WTC11 (cell line): ENCODE measurements around the gene TACC2.

Source experiments
- ATF3 ChIP-seq: sonication (generic); formaldehyde crosslinking; conservative IDR thresholded peaks from 2 replicates; pipeline ENCODE4 v1.8.1; 2022; ENCODE audit warnings: mild to moderate bottlenecking, missing genetic modification reagents
- CREM ChIP-seq: sonication (generic); formaldehyde crosslinking; IDR thresholded peaks from 2 replicates; pipeline ENCODE4 v1.8.1; 2022; ENCODE audit warnings: mild to moderate bottlenecking, missing genetic modification reagents, moderate library complexity
- ETV6 ChIP-seq: sonication (generic); formaldehyde crosslinking; IDR thresholded peaks from 2 replicates; pipeline ENCODE4 v1.8.1; 2022; ENCODE audit warnings: mild to moderate bottlenecking, missing genetic modification reagents
- SP1 ChIP-seq: sonication (generic); formaldehyde crosslinking; conservative IDR thresholded peaks from 2 replicates; pipeline ENCODE4 v1.8.1; 2022; ENCODE audit warnings: missing genetic modification reagents
- TF ChIP-seq, protein P1 (sequence below): sonication (generic); formaldehyde crosslinking; IDR thresholded peaks from 2 replicates; pipeline ENCODE4 v1.8.1; 2022; ENCODE audit warnings: low read depth, missing genetic modification reagents, borderline replicate concordance
- TF ChIP-seq, protein P2 (sequence below): fragments of 200-600 bp; IDR thresholded peaks from 2 replicates; pipeline ENCODE4 v1.8.0; 2022; ENCODE audit warnings: antibody characterized with exemption

DNA sequence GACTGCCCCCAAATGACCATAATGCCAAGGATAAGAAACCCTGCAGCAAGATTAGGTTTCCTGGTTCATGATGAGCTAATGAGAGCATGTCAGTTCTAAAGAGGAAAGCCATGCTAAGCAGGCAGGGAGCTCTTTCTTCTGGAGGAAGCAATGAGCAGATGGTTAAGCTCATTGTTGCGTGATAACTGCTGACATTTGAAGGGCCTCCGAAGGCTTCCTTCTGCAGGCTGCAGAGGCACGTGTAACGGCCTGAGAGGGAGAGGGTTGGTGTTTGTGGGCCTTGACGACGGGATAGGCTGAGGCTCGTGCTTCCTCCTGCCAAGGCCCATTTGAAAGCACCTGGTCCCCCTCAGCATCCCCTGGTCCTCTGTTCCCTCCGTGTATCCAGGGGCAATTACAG lies 218.6 kb downstream of the TACC2 start:
- TF ChIP-seq ETV6 (CRISPR knock-in tag) (no peak), ATF3 (no peak), SP1 (CRISPR knock-in tag) (no peak), CREM (CRISPR knock-in tag) (no peak)
- TF ChIP-seq, protein P1, sequence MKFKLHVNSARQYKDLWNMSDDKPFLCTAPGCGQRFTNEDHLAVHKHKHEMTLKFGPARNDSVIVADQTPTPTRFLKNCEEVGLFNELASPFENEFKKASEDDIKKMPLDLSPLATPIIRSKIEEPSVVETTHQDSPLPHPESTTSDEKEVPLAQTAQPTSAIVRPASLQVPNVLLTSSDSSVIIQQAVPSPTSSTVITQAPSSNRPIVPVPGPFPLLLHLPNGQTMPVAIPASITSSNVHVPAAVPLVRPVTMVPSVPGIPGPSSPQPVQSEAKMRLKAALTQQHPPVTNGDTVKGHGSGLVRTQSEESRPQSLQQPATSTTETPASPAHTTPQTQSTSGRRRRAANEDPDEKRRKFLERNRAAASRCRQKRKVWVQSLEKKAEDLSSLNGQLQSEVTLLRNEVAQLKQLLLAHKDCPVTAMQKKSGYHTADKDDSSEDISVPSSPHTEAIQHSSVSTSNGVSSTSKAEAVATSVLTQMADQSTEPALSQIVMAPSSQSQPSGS (CRISPR knock-in tag): no peak
- TF ChIP-seq, protein P2, sequence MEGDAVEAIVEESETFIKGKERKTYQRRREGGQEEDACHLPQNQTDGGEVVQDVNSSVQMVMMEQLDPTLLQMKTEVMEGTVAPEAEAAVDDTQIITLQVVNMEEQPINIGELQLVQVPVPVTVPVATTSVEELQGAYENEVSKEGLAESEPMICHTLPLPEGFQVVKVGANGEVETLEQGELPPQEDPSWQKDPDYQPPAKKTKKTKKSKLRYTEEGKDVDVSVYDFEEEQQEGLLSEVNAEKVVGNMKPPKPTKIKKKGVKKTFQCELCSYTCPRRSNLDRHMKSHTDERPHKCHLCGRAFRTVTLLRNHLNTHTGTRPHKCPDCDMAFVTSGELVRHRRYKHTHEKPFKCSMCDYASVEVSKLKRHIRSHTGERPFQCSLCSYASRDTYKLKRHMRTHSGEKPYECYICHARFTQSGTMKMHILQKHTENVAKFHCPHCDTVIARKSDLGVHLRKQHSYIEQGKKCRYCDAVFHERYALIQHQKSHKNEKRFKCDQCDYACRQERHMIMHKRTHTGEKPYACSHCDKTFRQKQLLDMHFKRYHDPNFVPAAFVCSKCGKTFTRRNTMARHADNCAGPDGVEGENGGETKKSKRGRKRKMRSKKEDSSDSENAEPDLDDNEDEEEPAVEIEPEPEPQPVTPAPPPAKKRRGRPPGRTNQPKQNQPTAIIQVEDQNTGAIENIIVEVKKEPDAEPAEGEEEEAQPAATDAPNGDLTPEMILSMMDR: no peak
